ENCODE data around the gene APBA1. TPM values are rescaled to one million over a fixed set of nuclear protein-coding genes. Genes with fewer than 3 reads are reported as not detected.

APBA1 gene
- total RNA-seq, 4 donors from 2014 or later, result 1.3 to 8.0 (median 1.7) TPM

- Histone ChIP-seq H3K9me3 (no peaks in the 10 kb centered on the region), H3K27me3 (no peaks in the 10 kb centered on the region), H3K4me1 (peaks cover 3 to 22% (median 5%) of the 10 kb centered on the region in 3 donors), H3K27ac (no peak overlapping the region), H3K4me3 (no peak overlapping the region), H3K36me3 (no peaks in the 10 kb centered on the region)
- 21 to 38% methylated on average over 4 of the region's 4 CpGs for WGBS, 2 donors
- TF ChIP-seq CTCF (IDR thresholded peaks at IDR 0.05) (no peak), POLR2A (IDR thresholded peaks at IDR 0.05) (no peak)
- intact Hi-C loops (cut with DNase I), result no loop called here
- no peak for DNase-seq
Observed at GRCh38 chr9:69649566-69650250, 22.5 kb downstream of the APBA1 start.

GRCh38 chr9:69647804-69648203, 24.4 kb downstream of the APBA1 start:
- Histone ChIP-seq H3K36me3 (no peaks in the 10 kb centered on the region), H3K9me3 (no peaks in the 10 kb centered on the region), H3K27ac (no peak overlapping the region), H3K4me1 (peaks cover 3 to 23% (median 5%) of the 10 kb centered on the region in 3 donors), H3K27me3 (no peaks in the 10 kb centered on the region), H3K4me3 (no peak overlapping the region)
- 100% methylated on average over 3 of the region's 3 CpGs; no CpG with 5 or more reads in 1 of the 2 donors for WGBS, 2 donors
- TF ChIP-seq POLR2A (IDR thresholded peaks at IDR 0.05) (no peak), CTCF (IDR thresholded peaks at IDR 0.05) (no peak)
- no peak for DNase-seq
- intact Hi-C loops (cut with DNase I), result no loop called here

DNA sequence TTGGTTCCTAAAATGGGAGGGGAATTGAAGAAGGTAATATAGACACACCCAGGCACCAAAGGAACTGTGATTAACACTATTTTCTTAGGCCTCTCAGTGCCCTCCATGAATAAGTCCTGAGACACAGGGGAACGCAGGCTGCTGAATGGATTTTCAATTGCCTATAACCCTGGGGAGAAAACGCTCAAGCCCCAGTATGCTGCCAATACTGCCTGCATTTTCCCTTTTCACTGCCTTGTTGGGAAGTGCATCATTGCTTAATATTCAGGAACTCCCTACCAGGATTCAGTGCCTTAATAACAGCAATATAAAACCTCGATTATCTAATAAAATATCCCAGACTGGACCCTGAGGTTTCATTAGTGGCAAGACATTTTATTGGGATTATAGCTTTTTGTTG, 25.4 kb downstream of the APBA1 start:
- Histone ChIP-seq H3K27me3 (no peaks in the 10 kb centered on the region), H3K27ac (no peak overlapping the region), H3K4me3 (no peak overlapping the region), H3K4me1 (peaks cover 3 to 23% (median 5%) of the 10 kb centered on the region in 3 donors), H3K36me3 (no peaks in the 10 kb centered on the region), H3K9me3 (no peaks in the 10 kb centered on the region)
- intact Hi-C loops (cut with DNase I), result no loop called here
- WGBS, 2 donors, result 79 to 84% methylated on average over 3 of the region's 3 CpGs
- TF ChIP-seq CTCF (IDR thresholded peaks at IDR 0.05) (no peak), POLR2A (IDR thresholded peaks at IDR 0.05) (no peak)
- no peak for DNase-seq

- H3K4me1 ChIP-seq, result peaks cover 3 to 23% (median 5%) of the 10 kb centered on the region in 3 donors
- no peak for TF ChIP-seq CTCF (IDR thresholded peaks at IDR 0.05)
- no peak for TF ChIP-seq POLR2A (IDR thresholded peaks at IDR 0.05)
- intact Hi-C loops (cut with DNase I), result no loop called here
- peak overlapping the region; percentile 50 to 78 (median 72) for H3K27ac ChIP-seq
- H3K9me3 ChIP-seq, result no peaks in the 10 kb centered on the region
- no peak for DNase-seq
- H3K27me3 ChIP-seq, result no peaks in the 10 kb centered on the region
- WGBS, 2 donors, result 27 to 45% methylated on average over 10 of the region's 10 CpGs
- H3K36me3 ChIP-seq, result no peaks in the 10 kb centered on the region
- peak overlapping the region in 3 of 4 donors; percentile 19 to 45 (median 33) for H3K4me3 ChIP-seq
Observed at GRCh38 chr9:69645488-69645887, 26.7 kb downstream of the APBA1 start.

DNA sequence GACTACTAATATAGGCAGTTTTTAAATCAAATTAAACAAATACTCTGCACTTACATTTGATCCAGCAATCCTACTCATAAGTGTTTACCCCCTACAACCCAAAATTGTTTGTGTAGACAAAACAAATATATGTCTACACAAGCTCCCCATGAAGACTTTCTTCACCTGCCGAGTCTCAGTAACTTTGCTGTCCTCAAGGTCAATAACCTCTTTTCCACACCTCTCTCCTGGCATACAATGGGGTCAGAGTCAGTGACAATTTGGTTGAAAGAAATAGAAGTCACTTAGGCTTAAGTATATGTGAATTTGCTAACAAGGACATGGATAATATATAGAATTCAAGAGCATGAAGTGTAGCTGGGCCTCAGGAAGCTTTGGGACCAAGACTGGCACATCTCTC, 29.1 kb downstream of the APBA1 start:
- no peak for DNase-seq
- H3K4me3 ChIP-seq, result no peak overlapping the region
- intact Hi-C loops (cut with DNase I), result no loop called here
- H3K4me1 ChIP-seq, result peaks cover 3 to 23% (median 5%) of the 10 kb centered on the region in 3 donors
- no peak overlapping the region for H3K27ac ChIP-seq
- TF ChIP-seq CTCF (IDR thresholded peaks at IDR 0.05), result no peak
- TF ChIP-seq POLR2A (IDR thresholded peaks at IDR 0.05), result no peak
- H3K27me3 ChIP-seq, result no peaks in the 10 kb centered on the region
- 82 to 95% methylated on average over 1 of the region's 1 CpG for WGBS, 2 donors
- H3K36me3 ChIP-seq, result no peaks in the 10 kb centered on the region
- H3K9me3 ChIP-seq, result no peaks in the 10 kb centered on the region
